ENCODE results near the gene KIF26B.

GRCh38 chr1:245707941-245708340, 553.2 kb downstream of the KIF26B start:
- TF ChIP-seq CTCF (IDR thresholded peaks at IDR 0.05; ENCODE audit: insufficient read depth, low read length, poor library complexity, severe bottlenecking) (no peak), EZH2phosphoT487 (conservative IDR thresholded peaks at IDR 0.05; ENCODE audit: low read length) (no peak)

Data from SU-DHL-6 (cell line).